ENCODE results near the gene PRR13.
"Not testable (repeated sequence)": the region's sequence is repeated elsewhere in the genome, so short reads cannot be mapped to it uniquely, and the experiment has no call there.

- not testable (repeated sequence) for TF ChIP-seq CTCF, POLR2A, POLR2AphosphoS5, EP300 (IDR thresholded peaks at IDR 0.05)
Observed at GRCh38 chr12:53435326-53435725, 6.2 kb upstream of the PRR13 start.
